Colon (tissue), 2 donors: Measurements from ENCODE around the gene PZP.

ENCODE experiments used
- FAIRE-seq: peaks from 2 replicates; lab custom pipeline; 2012; peaks lifted over from hg19 to GRCh38; lab: Jason Lieb, UNC
- donor health status: control.
- donor health status: control.

PZP gene

DNA sequence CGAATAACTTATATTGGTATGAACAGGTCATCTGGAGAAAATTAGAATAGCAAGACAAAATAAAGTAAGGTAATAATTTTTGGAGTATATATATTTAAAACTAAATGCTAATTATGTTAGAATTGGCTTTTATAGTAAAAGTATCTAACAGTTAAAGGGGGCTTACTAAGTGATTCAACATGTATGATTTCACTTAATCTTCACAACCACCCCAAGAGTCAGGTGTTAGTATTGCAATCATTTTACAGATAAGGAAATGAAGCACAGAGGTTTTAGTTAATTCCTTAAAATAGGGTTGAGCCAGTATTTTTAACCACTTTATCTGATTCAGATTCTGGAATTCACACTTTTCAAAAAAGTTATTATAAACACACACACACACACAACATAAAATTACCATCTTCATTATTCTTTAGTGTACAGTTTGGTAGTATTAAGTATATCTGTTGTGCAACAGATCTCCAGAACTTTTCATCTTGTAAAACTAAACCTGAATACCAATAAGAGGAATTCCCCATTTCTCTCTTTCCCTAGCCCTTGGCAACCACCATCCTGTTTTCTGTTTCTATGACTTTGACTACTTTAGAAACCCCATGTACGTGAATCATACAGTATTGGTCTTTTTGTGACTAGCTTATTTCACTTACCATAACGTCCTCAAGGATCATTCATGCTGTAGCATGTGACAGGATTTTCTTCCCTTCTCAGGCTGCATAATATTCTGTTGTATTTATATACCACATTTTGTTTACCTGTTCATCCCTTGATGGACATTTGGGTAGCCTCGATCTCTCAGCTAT, 104.9 kb downstream of the PZP start:
- no peak for FAIRE-seq

DNA sequence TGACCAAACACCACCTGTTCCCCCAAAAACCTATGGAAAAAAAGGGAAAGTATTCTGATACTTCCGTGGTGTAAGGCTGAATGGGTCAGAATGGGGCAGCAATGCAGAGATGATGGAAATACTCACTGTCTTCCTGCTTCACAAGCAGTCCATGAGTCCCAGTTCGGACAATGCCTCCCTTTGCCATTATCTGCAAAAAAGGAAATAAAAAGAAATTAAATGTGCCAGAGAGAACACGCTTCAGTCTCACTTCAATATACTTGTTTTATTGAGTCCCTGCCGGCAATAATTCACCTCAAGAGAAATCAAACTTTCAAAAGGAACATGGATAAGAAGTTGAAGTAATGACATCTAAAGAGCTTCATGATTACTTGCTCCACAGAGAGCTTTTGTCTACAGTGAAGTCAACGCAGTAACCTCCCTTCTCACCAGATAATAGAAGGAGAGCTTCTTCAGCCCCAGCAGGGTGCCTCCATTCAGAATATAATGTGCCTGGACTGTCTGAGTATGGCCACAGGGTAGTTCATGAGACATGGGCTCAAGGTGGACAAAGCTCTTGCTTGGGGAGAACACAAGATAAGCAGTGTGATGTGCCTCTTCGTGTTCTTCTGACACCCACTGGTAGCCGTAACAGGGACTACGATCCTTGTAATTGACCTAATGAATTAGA, 107.0 kb downstream of the PZP start:
- FAIRE-seq: no peak

DNA sequence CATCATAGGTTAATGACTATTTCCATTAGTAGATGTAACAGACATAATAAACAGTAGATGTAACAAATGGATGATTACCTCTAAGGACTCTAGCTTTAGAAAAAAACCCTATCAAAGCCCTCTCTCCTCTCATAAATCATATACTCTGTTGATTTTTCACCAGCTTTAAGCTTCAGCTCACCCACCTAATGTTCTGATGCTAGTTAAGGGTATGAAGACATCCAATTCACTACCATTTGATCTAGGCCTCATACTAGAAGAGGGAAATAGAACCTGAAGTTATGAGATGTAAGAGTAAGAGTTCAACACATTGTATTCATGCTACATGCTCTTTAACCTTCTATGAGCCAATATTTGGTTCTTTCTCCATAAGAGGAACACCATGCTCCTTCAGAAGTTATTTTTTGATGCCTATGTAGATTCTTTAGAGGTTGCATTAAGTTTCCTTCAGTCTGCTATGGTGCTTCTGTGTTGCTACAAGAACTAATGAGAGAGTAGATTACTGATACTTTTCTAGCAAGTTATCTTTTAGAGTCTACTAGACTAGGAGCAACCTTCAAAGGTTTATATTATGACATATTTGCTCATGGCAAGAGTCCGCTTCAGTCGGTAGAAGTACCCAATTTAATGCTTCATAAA, 108.5 kb downstream of the PZP start:
- FAIRE-seq: no peak
